K562 (cell line): ENCODE measurements around the gene OR2B2. TPM values are rescaled to one million over a fixed set of nuclear protein-coding genes. Genes with fewer than 3 reads are reported as not detected.

Experiments
- ASH1L ChIP-seq: fragments of 450-650 bp; IDR thresholded peaks from 2 replicates; pipeline ENCODE4 v1.6.1; 2018; ENCODE audit warnings: borderline replicate concordance, mild to moderate bottlenecking, low read depth; ENCODE audit not compliant: partially characterized antibody
- BRF2 ChIP-seq: IDR thresholded peaks from 3 replicates; pipeline ENCODE4 v1.6.1; 2011; ENCODE audit warnings: borderline replicate concordance, mild to moderate bottlenecking; ENCODE audit not compliant: insufficient read length, insufficient read depth
- CHAMP1 ChIP-seq: fragments of 450-650 bp; IDR thresholded peaks from 2 replicates; pipeline ENCODE4 v1.6.1; 2016; ENCODE audit warnings: mild to moderate bottlenecking
- CREB3 ChIP-seq: fragments of 450-650 bp; conservative IDR thresholded peaks from 2 replicates; pipeline ENCODE4 v1.6.1; 2016; ENCODE audit warnings: missing genetic modification characterization, low read depth, mild to moderate bottlenecking, missing compliant biosample characterization, moderate library complexity
- DNMT1 ChIP-seq: fragments of 450-650 bp; IDR thresholded peaks from 2 replicates; pipeline ENCODE4 v1.6.1; 2016; ENCODE audit warnings: antibody characterized with exemption, mild to moderate bottlenecking
- FUS ChIP-seq: fragments of 200-400 bp; formaldehyde crosslinking; optimal IDR thresholded peaks from 2 replicates; pipeline ENCODE3; 2017; ENCODE audit warnings: low read depth, low read length
- HSF4 ChIP-seq: fragments of 250-450 bp; sonication (Bioruptor Pico); IDR thresholded peaks from 2 replicates; pipeline ENCODE4 v2.1.2; 2022; ENCODE audit warnings: mild to moderate bottlenecking, moderate library complexity, borderline replicate concordance
- MYNN ChIP-seq, 2 experiments: sonication (generic); formaldehyde crosslinking in 1 of 2; IDR thresholded peaks; 2 replicates each; pipeline versions ENCODE4 v1.5.0 to v1.6.1; 2016 to 2020; ENCODE audit warnings: antibody characterized with exemption in 1 of 2, missing genetic modification reagents in 1 of 2
- NCOA1 ChIP-seq: fragments of 450-650 bp; IDR thresholded peaks from 2 replicates; pipeline ENCODE4 v1.6.1; 2016; ENCODE audit warnings: low read depth
- NFIC ChIP-seq: fragments of 450-650 bp; IDR thresholded peaks from 2 replicates; pipeline ENCODE4 v1.6.1; 2017; ENCODE audit warnings: mild to moderate bottlenecking, inconsistent platforms
- NRF1 ChIP-seq, 2 experiments: fragments of 450-650 bp; IDR thresholded peaks in 1 of 2; conservative IDR thresholded peaks in 1 of 2; 2 replicates each; pipeline ENCODE4 v1.6.1; 2014; ENCODE audit warnings: mild to moderate bottlenecking in 2 of 2
- PHB ChIP-seq: fragments of 250-450 bp; sonication (Bioruptor Pico); IDR thresholded peaks from 2 replicates; pipeline ENCODE4 v1.5.0; 2021
- PKNOX1 ChIP-seq: fragments of 450-650 bp; IDR thresholded peaks from 2 replicates; pipeline ENCODE4 v1.6.1; 2016
- SIRT6 ChIP-seq: IDR thresholded peaks from one replicate; pipeline ENCODE4 v1.6.1; 2012; ENCODE audit warnings: low read depth, mild to moderate bottlenecking, control low read depth, inconsistent platforms, low read length, moderate library complexity
- TBL1XR1 ChIP-seq, 2 experiments: IDR thresholded peaks; 2 replicates each; pipeline ENCODE4 v1.6.1; 2012; ENCODE audit warnings: improper control_type of control experiment in 2 of 2, low read length in 2 of 2, mild to moderate bottlenecking in 1 of 2
- TBP ChIP-seq: optimal IDR thresholded peaks from 2 replicates; pipeline ENCODE3; 2011; ENCODE audit warnings: low read depth, low read length, improper control_type of control experiment
- ZNF655 ChIP-seq: fragments of 250-450 bp; sonication (Bioruptor Pico); IDR thresholded peaks from 2 replicates; pipeline ENCODE4 v1.5.0; 2021
- polyA plus RNA-seq, 8 experiments: library from polyadenylated mRNA; depleted of rRNA in 4 of 8; stranded (reverse) in 5 of 8; unstranded in 3 of 8; fragments of >200 nt; fragmentation: Nextera tagmentation in 2 of 8; fragmentation: Illumina TruSeq in 1 of 8; extraction: Ambion mirVana in 2 of 8; extraction: Trizol in 1 of 8; gene quantifications; 2 replicates each; pipeline versions ENCODE4 v1.2.1 to v1.2.3, GENCODE V29; 2011 to 2014; ENCODE audit warnings: inconsistent platforms in 1 of 8, missing spikeins in 1 of 8
- total RNA-seq, 7 experiments: library from RNA; depleted of rRNA in 6 of 7; stranded (reverse); fragments of >200 nt in 6 of 7; fragmentation: Illumina TruSeq in 2 of 7; extraction: Trizol in 2 of 7; gene quantifications; 2 replicates each; pipeline versions ENCODE4 v1.2.1 to v1.2.3, GENCODE V29; 2011 to 2021; ENCODE audit warnings: low replicate concordance in 1 of 7
- TF ChIP-seq, protein P1 (sequence below): fragments of 450-650 bp; IDR thresholded peaks from 2 replicates; pipeline ENCODE4 v1.6.1; 2016; ENCODE audit warnings: borderline replicate concordance

OR2B2 gene
- total and polyA plus RNA-seq, 9 of the 15 experiments (the other 6 are each of a cell fraction or from before 2014, with no cell fraction given), result 0.24 TPM; not detected in 8

- TF ChIP-seq NCOA1, result no peak; the same call in 1 of the 2 replicates
- peak; percentile 98 for TF ChIP-seq FUS
- TF ChIP-seq BRF2, result no peak
- no peak for TF ChIP-seq CHAMP1
- peak; percentile 40 for TF ChIP-seq SIRT6
- no peak for TF ChIP-seq PKNOX1
- no peak for TF ChIP-seq PHB
- no peak for TF ChIP-seq ASH1L
- TF ChIP-seq CREB3, result no peak
- no peak for TF ChIP-seq TBP
- TF ChIP-seq MYNN (IDR thresholded peaks at IDR 0.05), result no peak
- TF ChIP-seq MYNN (CRISPR knock-in tag; IDR thresholded peaks at IDR 0.05), result no peak
- TF ChIP-seq NRF1 (conservative IDR thresholded peaks at IDR 0.05 in 1 of 2, IDR thresholded peaks at IDR 0.05 in 1 of 2), result no peak
- no peak for TF ChIP-seq TBL1XR1 (IDR thresholded peaks at IDR 0.05; ENCODE audit: low read length in 2 of 2)
- TF ChIP-seq, protein P1, sequence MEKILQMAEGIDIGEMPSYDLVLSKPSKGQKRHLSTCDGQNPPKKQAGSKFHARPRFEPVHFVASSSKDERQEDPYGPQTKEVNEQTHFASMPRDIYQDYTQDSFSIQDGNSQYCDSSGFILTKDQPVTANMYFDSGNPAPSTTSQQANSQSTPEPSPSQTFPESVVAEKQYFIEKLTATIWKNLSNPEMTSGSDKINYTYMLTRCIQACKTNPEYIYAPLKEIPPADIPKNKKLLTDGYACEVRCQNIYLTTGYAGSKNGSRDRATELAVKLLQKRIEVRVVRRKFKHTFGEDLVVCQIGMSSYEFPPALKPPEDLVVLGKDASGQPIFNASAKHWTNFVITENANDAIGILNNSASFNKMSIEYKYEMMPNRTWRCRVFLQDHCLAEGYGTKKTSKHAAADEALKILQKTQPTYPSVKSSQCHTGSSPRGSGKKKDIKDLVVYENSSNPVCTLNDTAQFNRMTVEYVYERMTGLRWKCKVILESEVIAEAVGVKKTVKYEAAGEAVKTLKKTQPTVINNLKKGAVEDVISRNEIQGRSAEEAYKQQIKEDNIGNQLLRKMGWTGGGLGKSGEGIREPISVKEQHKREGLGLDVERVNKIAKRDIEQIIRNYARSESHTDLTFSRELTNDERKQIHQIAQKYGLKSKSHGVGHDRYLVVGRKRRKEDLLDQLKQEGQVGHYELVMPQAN, result peak; percentile 73
- no peak for TF ChIP-seq NFIC
- no peak for TF ChIP-seq ZNF655 (CRISPR knock-in tag)
- no peak for TF ChIP-seq HSF4 (CRISPR knock-in tag)
- TF ChIP-seq DNMT1, result no peak
Observed at GRCh38 chr6:27892649-27893058, 19.5 kb downstream of the OR2B2 start (continued).
